ENCODE measurements around the gene TAOK2. TPM values are rescaled to one million over a fixed set of nuclear protein-coding genes. Genes with fewer than 3 reads are reported as not detected.

Gene TAOK2
- total RNA-seq, 1 donor from 2014 or later: 31.9 TPM

- no peak overlapping the region for H3K4me3 ChIP-seq (ENCODE audit: low read depth, low read length)
- DNase-seq (ENCODE audit: low read depth): no peak
- TF ChIP-seq, protein P1, sequence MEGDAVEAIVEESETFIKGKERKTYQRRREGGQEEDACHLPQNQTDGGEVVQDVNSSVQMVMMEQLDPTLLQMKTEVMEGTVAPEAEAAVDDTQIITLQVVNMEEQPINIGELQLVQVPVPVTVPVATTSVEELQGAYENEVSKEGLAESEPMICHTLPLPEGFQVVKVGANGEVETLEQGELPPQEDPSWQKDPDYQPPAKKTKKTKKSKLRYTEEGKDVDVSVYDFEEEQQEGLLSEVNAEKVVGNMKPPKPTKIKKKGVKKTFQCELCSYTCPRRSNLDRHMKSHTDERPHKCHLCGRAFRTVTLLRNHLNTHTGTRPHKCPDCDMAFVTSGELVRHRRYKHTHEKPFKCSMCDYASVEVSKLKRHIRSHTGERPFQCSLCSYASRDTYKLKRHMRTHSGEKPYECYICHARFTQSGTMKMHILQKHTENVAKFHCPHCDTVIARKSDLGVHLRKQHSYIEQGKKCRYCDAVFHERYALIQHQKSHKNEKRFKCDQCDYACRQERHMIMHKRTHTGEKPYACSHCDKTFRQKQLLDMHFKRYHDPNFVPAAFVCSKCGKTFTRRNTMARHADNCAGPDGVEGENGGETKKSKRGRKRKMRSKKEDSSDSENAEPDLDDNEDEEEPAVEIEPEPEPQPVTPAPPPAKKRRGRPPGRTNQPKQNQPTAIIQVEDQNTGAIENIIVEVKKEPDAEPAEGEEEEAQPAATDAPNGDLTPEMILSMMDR (conservative IDR thresholded peaks at IDR 0.05; ENCODE audit: low read depth, low read length): no peak
These were observed 5.5 kb upstream of the TAOK2 start for GRCh38 chr16:29968205-29968604.

DNA sequence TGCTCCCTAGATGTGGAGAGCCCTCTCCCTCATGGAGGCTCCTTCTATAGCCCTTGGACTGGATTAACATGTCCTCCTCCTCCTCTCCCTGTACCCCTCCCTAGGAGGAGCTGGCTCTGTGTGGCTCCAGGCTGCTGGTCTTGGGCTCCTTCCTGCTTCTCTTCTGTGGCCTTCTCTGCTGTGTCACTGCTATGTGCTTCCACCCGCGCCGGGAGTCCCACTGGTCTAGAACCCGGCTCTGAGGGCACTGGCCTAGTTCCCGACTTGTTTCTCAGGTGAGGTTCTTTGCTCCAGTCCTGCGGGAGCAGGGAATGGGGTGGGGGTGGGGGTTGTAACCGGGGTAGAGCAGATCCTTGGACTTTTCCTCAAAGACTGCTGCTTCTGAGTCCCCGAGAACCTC lies 2.4 kb upstream of the TAOK2 start:
- H3K4me3 ChIP-seq (ENCODE audit: low read depth, low read length): no peak overlapping the region
- TF ChIP-seq, protein P1 (conservative IDR thresholded peaks at IDR 0.05; ENCODE audit: low read depth, low read length): no peak
- DNase-seq (ENCODE audit: low read depth): no peak

GRCh38 chr16:29972500-29972899 lies 1.2 kb upstream of the TAOK2 start:
- DNase-seq (ENCODE audit: low read depth): no peak
- TF ChIP-seq, protein P1 (conservative IDR thresholded peaks at IDR 0.05; ENCODE audit: low read depth, low read length): no peak
- no peak overlapping the region for H3K4me3 ChIP-seq (ENCODE audit: low read depth, low read length)

- no peak overlapping the region for H3K4me3 ChIP-seq (ENCODE audit: low read depth, low read length)
- no peak for DNase-seq (ENCODE audit: low read depth)
- TF ChIP-seq, protein P1 (conservative IDR thresholded peaks at IDR 0.05; ENCODE audit: low read depth, low read length): no peak
These were observed 680 bp upstream of the TAOK2 start for GRCh38 chr16:29972992-29973383.

DNA sequence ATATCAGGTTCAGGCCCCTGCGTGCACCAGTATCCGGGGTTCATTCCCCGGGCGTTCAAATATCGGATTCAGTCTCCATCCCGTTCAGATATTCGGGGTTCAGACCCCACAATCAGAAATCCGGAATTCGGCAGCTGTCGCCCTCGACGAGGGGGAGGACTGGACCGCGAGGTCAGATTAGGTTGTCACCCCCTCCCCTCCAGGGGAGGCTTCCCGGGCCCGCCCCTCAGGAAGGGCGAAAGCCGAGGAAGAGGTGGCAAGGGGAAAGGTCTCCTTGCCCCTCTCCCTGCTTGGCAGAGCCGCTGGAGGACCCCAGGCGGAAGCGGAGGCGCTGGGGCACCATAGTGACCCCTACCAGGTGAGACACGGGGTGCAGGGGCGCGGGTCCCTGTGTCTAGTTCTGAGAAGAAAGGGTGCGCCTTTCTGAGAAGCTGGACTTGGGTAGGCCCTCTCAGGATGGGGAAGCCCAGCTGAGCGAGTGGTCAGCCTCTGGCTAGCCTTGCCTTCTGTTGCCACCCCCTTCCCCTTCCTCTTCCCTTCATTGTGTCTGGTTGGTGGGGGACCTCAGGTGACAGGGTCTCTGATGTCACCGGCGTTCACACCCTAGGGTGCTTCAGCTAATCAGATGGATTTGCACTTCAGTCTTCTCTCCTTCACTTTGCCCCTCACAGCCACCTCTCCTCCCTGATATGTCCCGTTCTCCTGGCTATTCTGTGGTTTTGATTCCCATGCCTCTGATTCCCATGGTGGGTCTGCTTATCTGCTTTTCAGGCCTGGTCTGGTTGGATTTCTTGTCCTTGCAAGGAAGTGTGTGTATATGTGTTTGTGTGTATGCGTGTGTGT lies 844 bp downstream of the TAOK2 start:
- DNase-seq (ENCODE audit: low read depth): no peak
- TF ChIP-seq, protein P1 (conservative IDR thresholded peaks at IDR 0.05; ENCODE audit: low read depth, low read length): no peak

GRCh38 chr16:29975134-29975538 lies 1.5 kb downstream of the TAOK2 start:
- DNase-seq (ENCODE audit: low read depth): no peak
- TF ChIP-seq, protein P1 (conservative IDR thresholded peaks at IDR 0.05; ENCODE audit: low read depth, low read length): no peak
- peak overlapping the region; percentile 99 for H3K4me3 ChIP-seq (ENCODE audit: low read depth, low read length)

More for the DNA sequence above, 844 bp downstream of the TAOK2 start:
- H3K4me3 ChIP-seq (ENCODE audit: low read depth, low read length): peak overlapping the region; percentile 99
